ENCODE measurements around the gene SMAD5. TPM values are rescaled to one million over a fixed set of nuclear protein-coding genes. Genes with fewer than 3 reads are reported as not detected.

The SMAD5 gene
- total RNA-seq, 1 experiment from 2014 or later, result 69.3 TPM

- TF ChIP-seq CTCF (conservative IDR thresholded peaks at IDR 0.05), result peak; percentile 78
- H3K9ac ChIP-seq (ENCODE audit: extremely low read depth, insufficient read length, low read length), result no peak overlapping the region
- no peaks in the 10 kb centered on the region for H3K23me2 ChIP-seq (ENCODE audit: insufficient read length, low read depth, low read length, poor library complexity, severe bottlenecking)
- no peak overlapping the region for H3K4me3 Mint-ChIP-seq
- no peaks in the 10 kb centered on the region for H3K4me1 Mint-ChIP-seq
- no CpG with 5 or more reads among the region's 2 CpGs for WGBS (ENCODE audit: extremely low coverage, insufficient read length, low lambda C conversion rate)
- no peak overlapping the region for H3K14ac ChIP-seq (ENCODE audit: insufficient read depth, low read length)
- H3K4ac ChIP-seq (ENCODE audit: low read depth, low read length), result no peak overlapping the region
- no peak overlapping the region for H2BK120ac ChIP-seq (ENCODE audit: low read depth, low read length, poor library complexity, severe bottlenecking)
- H3K27ac Mint-ChIP-seq, result 0 out of 7 replicates have a peak overlapping the region, but pooled peaks of 1 of the 3 experiments have one; percentile 1
- H2BK20ac ChIP-seq (ENCODE audit: low read depth, low read length, poor library complexity, severe bottlenecking), result no peak overlapping the region
- H2BK15ac ChIP-seq (ENCODE audit: low read depth, low read length), result no peak overlapping the region
- H3K27me3 Mint-ChIP-seq (ENCODE audit: low read depth), result no peaks in the 10 kb centered on the region
- no peak overlapping the region for H3T11ph ChIP-seq (ENCODE audit: low read length)
- no peak overlapping the region for H3K27ac ChIP-seq (ENCODE audit: insufficient read length, low read depth, low read length)
- no peak overlapping the region for H3K18ac ChIP-seq (ENCODE audit: insufficient read length, low read depth, low read length)
- no peak overlapping the region for H4K5ac ChIP-seq (ENCODE audit: insufficient read length, low read depth, low read length)
- no peaks in the 10 kb centered on the region for H3K9me3 ChIP-seq (ENCODE audit: control insufficient read depth, low read depth, low read length)
- no peaks in the 10 kb centered on the region for H3K4me1 ChIP-seq (ENCODE audit: insufficient read depth, low read length)
- H3K27me3 ChIP-seq (ENCODE audit: insufficient read depth, low read length), result no peaks in the 10 kb centered on the region
- H4K8ac ChIP-seq (replicated peaks; ENCODE audit: insufficient read length, low read depth, low read length), result no peak overlapping the region
- H2AK5ac ChIP-seq (ENCODE audit: insufficient read length, low read length), result no peak overlapping the region
- H4K91ac ChIP-seq (ENCODE audit: insufficient read length, low read depth, low read length), result no peak overlapping the region
- H3K9me3 Mint-ChIP-seq, result no peaks in the 10 kb centered on the region
- H2BK12ac ChIP-seq (ENCODE audit: insufficient read length, low read depth, low read length), result no peak overlapping the region
- no peak overlapping the region for H3K56ac ChIP-seq (ENCODE audit: insufficient read length, low read depth, low read length)
- H3K36me3 Mint-ChIP-seq (ENCODE audit: insufficient read depth in 1 of 3, low read depth in 3 of 3), result peaks cover 8 to 46% (median 41%) of the 10 kb centered on the region in 3 experiments; a peak in 5 of 7 replicates
- H2AFZ ChIP-seq (ENCODE audit: low read length), result no peak overlapping the region
- H3K79me2 ChIP-seq (ENCODE audit: insufficient read depth, low read length), result no peaks in the 10 kb centered on the region
- no peaks in the 10 kb centered on the region for H4K20me1 ChIP-seq (ENCODE audit: control insufficient read depth, insufficient read depth, insufficient read length)
- H2BK5ac ChIP-seq (ENCODE audit: insufficient read length, low read length), result no peak overlapping the region
- no peak overlapping the region for H3K23ac ChIP-seq (ENCODE audit: insufficient read length, low read depth, low read length)
- H3K79me1 ChIP-seq (ENCODE audit: insufficient read depth, low read depth, low read length, poor library complexity, severe bottlenecking), result peaks cover 2% of the 10 kb centered on the region
- no peak for DNase-seq
- H3K4me2 ChIP-seq (ENCODE audit: insufficient read depth, insufficient read length, low read length), result no peak overlapping the region
Measured at GRCh38 chr5:136174021-136174659, 41.5 kb downstream of the SMAD5 start.

All from H9 (cell line).